Stimulated activated CD8-positive, alpha-beta memory T cell treated with anti-CD3 and anti-CD28 coated beads, Interleukin-15, amount 100 ng/mL, for 48 hours (primary cell): Measurements from ENCODE around the gene ADCYAP1R1.

Experiments used
- DNase-seq, 2 donors: peaks; one replicate each; pipeline ENCODE4 v3.0.0-alpha.2; 2020; ENCODE audit warnings: low read depth in 2 of 2

ADCYAP1R1 gene

GRCh38 chr7:31068006-31068675, 16.0 kb downstream of the ADCYAP1R1 start:
- DNase-seq = no peak

- DNase-seq = no peak
These were observed 17.9 kb downstream of the ADCYAP1R1 start for GRCh38 chr7:31069860-31070555.

DNA sequence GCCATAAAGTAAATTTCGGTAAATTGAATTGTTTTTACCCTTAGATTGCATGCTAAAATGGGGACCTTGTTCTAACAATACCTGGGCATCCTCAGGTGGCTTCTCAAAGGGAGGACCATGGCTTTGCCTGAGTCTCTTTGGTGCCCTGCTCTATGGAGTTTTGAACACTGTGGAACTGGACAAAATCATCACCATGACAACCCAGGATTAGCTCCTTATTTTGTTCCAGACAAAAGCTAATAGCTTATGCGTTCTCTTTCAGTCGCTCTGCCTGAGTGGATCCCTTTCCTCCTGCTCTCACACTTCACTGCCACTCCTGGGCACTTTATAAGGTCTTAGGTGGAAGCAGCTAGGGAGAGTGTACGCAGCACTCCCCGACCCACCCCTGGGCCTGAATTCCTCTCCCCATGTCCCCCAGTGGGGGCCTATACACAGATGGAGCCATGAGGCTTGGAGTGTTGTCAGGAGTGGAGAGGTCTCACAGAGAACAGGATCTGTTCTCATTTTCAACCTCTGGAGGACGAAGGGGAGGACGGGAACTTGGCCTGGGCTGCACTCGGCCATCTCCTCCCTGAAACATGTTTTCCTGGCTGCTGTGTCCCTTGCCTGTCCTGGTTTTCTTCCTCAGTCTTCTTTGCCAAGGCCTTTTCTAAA, 19.0 kb downstream of the ADCYAP1R1 start:
- DNase-seq = no peak

GRCh38 chr7:31071645-31072029, 19.5 kb downstream of the ADCYAP1R1 start:
- DNase-seq = no peak

DNA sequence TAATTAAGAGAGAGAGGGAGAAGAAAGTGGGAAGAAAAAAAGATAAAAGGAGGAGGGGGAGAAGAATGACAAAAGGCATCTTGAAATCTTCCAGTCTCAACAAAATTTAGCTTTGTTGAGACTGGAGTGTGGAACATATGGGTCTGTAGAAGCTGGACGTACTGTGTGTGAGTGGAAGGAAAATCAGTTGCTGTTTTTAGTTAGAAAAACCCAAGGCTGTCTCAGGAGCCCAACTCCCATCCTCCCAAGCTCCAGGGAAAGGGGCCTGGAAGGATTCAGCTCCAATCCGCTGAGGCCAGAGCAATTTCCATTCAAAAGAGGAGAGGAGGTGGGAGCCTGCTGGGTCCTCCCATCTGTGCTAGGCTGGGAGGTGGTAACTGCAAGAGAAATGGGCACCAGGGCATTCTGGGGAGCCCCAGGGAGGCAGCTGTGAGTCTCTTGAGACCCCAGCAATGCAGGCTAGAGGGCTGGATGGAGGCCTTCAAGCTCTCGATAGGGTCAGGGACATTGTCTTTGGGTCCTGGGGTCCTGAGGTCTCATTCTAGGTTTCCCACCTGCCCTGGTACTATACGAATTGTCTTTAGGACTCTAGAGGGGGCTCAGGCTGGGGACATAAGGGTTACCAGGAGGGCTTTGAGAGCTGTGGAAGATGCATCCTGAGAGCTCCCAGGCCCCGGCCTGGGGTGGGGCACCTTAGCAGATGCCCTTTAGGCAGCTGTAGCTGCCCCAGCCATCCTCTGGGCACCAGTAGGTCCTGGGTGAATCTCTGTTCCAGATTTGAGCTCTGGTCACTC, 21.4 kb downstream of the ADCYAP1R1 start:
- no peak for DNase-seq

DNA sequence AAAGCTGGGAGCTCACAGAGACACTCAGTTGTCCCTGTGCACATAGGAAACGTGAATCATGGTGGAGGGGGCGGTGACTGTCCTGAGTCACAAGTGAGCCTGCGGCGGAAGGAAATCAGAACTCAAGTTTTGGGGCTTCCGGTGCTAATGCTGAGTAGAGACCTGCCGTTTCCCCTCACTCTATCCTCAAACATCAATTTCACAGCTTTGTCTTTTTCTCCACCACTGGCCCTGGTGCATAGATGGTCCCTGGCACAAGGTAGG, 21.9 kb downstream of the ADCYAP1R1 start:
- no peak for DNase-seq

DNA sequence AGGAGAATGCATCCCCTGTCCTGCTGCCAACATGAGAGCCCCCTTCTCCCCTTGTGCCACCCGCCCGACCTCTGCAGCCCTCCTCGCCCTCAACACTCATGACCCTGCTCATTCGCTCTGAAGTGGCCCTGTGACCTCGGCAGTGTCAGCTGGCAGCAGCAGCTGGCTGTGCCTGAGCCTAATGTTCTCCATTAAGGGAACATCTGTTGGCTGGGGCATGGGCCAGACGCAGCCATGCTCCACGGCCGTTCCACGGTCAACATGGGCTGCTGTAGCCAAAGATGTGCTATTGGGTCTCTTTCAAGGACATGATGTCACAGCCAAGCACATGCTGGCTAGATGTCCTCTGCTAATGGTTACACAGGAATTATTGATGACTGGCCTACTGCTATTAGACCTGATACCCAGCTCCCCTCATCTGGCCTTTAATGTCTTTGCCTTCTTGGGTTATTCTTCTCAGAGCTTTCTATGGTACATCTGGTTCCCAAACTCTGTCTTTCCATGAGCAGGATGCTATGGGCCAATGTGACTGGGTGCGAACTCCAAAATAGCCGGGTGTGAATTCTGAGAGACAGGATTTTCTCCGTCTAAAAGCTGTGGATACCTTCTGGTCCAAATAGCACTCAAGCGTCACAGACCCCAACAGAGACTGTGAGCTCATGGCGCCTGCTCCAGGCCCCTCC, 22.4 kb downstream of the ADCYAP1R1 start:
- DNase-seq = no peak

DNA sequence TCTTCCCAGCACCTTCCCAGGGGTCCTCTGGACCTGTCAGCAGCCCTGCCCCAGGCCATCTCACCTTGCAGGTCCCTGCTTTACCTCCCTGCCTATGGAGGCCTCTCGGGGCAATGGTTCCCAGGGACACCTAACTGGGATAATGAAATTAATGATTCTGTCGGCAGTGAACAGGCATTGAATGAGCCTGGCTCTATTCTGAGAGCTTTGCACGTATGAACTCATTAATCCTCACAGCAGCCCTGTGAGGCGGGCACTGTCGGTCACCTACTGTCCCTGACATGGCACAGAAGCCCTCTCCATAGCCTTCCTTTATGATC, 22.9 kb downstream of the ADCYAP1R1 start:
- no peak for DNase-seq

- DNase-seq = no peak
These were observed 23.9 kb downstream of the ADCYAP1R1 start for GRCh38 chr7:31076051-31076450.

DNA sequence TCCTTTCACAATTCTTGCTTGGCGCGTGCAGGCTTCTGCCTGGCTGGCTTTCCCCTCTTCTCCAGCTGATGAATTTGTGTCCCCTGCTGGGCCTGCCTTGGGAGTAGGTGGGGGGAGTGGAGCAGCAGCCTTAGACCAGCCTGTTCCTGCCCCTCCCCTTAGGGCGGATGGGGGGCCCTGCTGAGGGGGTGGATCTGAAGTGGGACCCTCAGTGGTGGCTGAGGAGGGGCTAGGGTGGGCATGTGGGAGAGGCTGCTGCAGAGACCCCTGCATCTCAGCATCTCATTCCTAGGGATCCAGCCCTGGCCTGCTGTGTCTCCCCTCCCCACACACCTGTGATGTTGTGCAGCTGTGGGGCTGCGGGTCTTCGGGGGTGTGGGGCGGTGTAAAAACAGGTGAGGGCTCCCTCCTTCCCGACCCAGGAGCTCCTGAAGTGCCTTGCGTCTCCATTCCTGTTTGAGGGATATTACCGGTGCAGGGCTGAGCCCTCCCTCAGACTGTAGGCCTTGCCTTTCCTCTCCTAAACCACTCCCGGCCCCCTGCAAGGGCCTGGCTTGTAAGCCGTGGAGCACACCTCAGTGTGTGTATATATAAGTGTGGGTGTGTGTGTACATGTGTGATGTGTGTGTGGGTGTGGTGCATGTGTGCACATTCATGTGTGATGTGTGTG, 24.7 kb downstream of the ADCYAP1R1 start:
- no peak for DNase-seq

DNA sequence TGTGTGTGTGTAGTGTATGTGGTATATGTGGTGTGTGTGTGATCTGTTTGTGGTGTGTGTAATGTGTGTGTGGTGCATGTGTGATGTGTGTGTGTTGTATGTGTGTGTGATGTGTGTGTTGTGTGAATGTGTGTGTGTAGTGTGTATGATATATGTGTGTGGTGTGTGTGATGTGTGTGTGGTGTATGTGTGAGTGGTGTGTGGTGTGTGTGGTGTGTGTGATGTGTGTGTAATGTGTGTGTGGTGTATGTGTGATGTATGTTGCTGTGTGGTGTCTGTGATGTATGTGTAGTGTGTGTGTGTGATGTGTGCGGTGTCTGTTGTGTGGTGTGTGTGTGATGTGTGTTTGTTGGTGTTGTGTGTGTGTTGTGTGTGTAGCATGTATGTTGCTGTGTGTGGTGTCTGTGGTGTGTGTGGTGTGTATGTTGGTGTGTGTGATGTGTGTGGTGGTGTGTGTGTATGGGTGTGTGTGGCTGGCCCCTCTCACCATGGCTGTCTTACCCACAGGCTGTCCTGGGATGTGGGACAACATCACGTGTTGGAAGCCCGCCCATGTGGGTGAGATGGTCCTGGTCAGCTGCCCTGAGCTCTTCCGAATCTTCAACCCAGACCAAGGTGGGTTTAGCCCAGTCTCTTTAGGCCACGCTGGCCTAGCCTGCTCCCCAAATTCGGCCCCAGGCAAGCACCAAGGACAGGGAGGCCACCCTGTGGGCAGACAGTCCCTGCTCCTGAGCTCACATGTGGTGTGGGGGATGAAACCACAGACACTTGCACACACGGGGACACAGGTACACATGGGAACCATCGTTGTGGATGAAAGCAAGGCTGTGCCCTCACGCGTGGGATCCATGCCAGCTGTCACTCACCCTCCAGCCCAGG, 25.6 kb downstream of the ADCYAP1R1 start:
- DNase-seq = no peak

DNA sequence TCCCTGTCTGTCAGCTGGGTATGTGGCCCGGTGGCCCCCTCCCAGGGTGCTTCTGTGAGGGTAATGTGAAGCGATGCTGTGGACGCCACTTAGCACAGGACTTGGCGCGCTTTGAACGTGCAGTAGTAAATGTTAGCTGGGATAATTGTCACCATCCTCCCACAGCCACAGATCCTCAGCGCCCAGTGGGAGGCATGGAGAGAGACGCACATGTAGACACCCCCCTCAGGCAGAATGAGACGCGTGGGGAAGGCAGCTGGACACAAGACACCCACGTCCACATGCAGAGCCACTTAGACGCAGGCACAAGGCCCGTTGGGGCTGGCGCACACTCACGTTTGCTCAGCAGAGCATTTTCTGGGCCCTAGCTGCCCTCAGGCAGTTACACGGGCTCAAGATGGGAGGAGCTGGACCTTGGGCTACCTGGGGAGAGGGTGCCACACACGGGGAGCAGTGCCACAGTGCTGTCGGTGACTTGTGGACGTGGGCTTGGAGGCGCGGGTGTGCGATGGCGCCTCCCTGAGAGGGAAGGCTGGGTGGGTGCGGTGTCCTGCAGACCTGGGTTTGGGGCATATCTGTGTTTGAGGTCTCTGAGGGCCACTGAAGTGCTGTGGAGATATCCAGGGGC, 26.4 kb downstream of the ADCYAP1R1 start:
- DNase-seq = no peak

DNA sequence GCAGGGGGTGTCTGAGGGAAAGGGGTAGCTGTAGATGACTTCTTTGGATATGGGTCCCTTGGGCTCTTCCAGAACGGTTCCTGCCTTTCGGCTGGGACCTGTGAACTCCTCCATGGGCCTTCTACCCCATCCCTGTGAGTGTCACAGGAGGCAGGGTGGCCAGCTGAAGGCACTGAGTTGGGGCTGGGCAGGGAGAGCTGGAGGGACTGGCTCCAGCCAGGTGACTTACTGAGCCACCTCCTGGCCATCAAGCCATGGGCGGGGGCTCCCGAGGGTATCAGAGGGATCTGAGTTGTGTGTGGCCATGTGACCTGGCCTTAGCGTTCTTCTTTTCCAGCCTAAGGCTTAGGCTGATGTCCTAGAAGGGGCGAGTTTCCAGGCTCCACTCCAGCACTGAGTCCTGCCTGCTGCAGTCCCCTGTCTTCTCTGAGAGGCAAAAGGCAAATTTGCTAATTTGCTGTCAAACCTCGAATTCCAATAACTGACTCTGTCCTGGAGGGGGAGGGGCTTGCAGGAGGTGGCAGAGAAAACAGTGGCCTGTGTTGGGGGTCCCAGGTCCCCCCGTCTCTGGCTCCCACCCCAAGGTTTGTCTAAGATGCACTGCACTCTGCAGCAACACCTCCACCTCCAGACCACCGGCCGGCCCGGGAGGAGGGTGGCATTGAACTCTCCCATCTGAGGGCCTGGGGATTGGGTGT, 27.2 kb downstream of the ADCYAP1R1 start:
- no peak for DNase-seq

GRCh38 chr7:31079824-31080511, 27.9 kb downstream of the ADCYAP1R1 start:
- no peak for DNase-seq

DNA sequence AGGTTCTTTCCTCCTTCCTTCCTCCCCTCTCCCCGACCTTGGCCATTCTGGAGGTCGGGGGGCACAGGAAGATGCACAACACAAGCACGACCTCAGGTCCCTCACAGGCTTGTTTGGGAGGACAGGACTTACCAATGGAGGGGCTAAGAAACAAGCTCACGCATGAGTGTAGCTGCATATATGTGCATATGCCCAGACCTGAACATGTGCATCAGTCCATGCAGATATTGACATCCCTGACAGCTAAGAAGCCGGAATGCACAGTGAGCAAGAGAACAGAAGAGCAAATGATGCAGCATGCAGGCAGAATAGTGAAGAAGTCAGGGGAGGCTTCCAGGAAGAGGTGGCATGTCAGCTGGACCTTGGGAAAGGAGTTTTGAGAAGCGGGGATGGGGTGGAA, 28.7 kb downstream of the ADCYAP1R1 start:
- DNase-seq = no peak

- DNase-seq = no peak
These were observed 29.9 kb downstream of the ADCYAP1R1 start for GRCh38 chr7:31082017-31082416.

DNA sequence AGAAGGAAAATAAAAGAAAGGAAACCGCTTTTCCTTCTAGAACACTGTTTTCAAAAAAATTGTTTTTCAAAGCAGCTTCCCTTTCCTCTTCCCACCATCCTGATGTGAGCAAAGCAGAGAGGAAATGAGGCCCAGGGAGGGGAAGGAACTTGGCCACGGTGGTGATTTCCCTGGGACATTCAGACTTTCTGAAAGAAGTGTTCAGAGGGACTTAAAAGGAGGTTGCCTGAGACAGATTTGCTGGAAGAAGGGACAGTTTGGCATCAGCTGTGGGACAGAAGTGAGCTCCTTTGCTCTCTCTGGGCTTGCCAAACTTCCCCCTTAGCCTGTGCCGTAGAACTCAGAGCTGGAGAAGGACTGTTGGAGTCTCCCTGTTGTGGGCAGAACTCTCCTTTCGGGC, 30.3 kb downstream of the ADCYAP1R1 start:
- no peak for DNase-seq

DNA sequence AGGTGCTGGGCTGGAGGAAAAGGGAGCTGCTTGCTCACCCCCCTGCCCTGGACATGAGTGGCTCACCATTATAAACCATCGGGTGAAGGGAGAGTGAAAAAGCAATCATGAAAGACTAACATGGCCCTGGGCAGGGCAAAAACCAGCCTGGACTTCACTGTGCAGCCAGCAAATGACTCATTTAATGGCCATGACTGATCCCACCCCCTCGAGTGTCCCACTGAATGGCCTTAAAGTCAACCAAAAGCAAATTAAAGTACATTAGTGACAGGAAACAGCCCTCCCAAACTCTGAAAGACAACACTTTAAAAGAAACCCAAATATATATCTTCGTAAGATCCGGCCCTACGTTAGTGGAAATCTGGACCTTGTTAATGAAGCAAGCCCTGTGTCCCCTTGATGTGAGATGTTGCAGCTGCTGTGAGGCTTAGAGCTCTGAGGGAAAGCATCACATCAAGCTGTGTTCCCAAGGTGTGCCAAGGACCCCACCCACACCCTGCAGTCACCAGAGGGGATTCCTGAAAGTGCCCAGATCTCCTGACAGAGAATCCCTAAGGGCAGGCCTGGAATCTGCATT, 31.2 kb downstream of the ADCYAP1R1 start:
- DNase-seq = no peak

DNA sequence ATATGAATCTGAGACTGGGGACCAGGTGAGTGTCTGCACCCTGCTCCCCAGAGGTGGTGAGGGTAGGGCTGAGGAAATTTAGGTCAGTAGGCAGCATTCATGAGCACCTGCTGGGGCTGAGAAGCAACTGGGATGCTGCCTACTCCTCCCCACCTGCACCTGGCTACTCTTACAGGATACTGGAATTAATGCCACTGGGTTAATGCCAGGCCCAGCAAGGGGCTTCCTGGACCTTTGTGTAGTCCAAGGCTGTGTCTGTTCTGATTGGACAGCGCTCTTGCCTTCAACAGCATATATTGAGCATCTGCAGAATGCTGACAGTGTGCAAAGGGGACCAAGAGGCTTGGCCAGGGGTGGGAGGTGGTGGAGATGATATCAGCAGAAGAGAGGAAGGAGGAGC, 32.1 kb downstream of the ADCYAP1R1 start:
- DNase-seq = no peak
